Measurements from ENCODE around the gene NOL4L.

NOL4L gene

GRCh38 chr20:32585011-32585585 lies at the start of gene NOL4L:
NOL4L (minus strand) TSS chr20:32585333; CDS start chr20:32584890, 443 bp downstream.
- DNase-seq (ENCODE audit: low spot score), result no peak

- no peak for DNase-seq (ENCODE audit: low spot score)
These were observed 49.1 kb upstream of the NOL4L start for GRCh38 chr20:32634041-32634805.

- DNase-seq (ENCODE audit: low spot score), result no peak
These were observed 47.6 kb upstream of the NOL4L start for GRCh38 chr20:32632461-32633354.

GRCh38 chr20:32631933-32632460 lies 46.9 kb upstream of the NOL4L start:
- no peak for DNase-seq (ENCODE audit: low spot score)

- DNase-seq (ENCODE audit: low spot score), result no peak
These were observed 44.7 kb upstream of the NOL4L start for GRCh38 chr20:32629813-32630212.

- DNase-seq (ENCODE audit: low spot score), result no peak
These were observed 43.9 kb upstream of the NOL4L start for GRCh38 chr20:32628960-32629530.

GRCh38 chr20:32626859-32627636 lies 41.9 kb upstream of the NOL4L start:
- no peak for DNase-seq (ENCODE audit: low spot score)

GRCh38 chr20:32626407-32626806 lies 41.3 kb upstream of the NOL4L start:
- DNase-seq (ENCODE audit: low spot score), result no peak

- no peak for DNase-seq (ENCODE audit: low spot score)
These were observed 40.9 kb upstream of the NOL4L start for GRCh38 chr20:32625996-32626395.

GRCh38 chr20:32624687-32625345 lies 39.7 kb upstream of the NOL4L start:
- no peak for DNase-seq (ENCODE audit: low spot score)

GRCh38 chr20:32623667-32624157 lies 38.6 kb upstream of the NOL4L start:
- no peak for DNase-seq (ENCODE audit: low spot score)

GRCh38 chr20:32622585-32623468 lies 37.7 kb upstream of the NOL4L start:
- DNase-seq (ENCODE audit: low spot score), result no peak

- no peak for DNase-seq (ENCODE audit: low spot score)
These were observed 36.9 kb upstream of the NOL4L start for GRCh38 chr20:32621891-32622584.

GRCh38 chr20:32621071-32621890 lies 36.1 kb upstream of the NOL4L start:
- DNase-seq (ENCODE audit: low spot score), result no peak

- no peak for DNase-seq (ENCODE audit: low spot score)
These were observed 34.5 kb upstream of the NOL4L start for GRCh38 chr20:32619586-32619985.

GRCh38 chr20:32614772-32615171 lies 29.6 kb upstream of the NOL4L start:
- DNase-seq (ENCODE audit: low spot score), result no peak

- no peak for DNase-seq (ENCODE audit: low spot score)
These were observed 29.2 kb upstream of the NOL4L start for GRCh38 chr20:32614303-32614702.
